Activated CD4-positive, alpha-beta T cell treated with anti-CD3 and anti-CD28 coated beads for 48 hours (primary cell): ENCODE results near the gene ALPI.

Experiments
- DNase-seq: peaks from one replicate; pipeline ENCODE4 v3.0.0-alpha.2; 2020

The ALPI gene

DNA sequence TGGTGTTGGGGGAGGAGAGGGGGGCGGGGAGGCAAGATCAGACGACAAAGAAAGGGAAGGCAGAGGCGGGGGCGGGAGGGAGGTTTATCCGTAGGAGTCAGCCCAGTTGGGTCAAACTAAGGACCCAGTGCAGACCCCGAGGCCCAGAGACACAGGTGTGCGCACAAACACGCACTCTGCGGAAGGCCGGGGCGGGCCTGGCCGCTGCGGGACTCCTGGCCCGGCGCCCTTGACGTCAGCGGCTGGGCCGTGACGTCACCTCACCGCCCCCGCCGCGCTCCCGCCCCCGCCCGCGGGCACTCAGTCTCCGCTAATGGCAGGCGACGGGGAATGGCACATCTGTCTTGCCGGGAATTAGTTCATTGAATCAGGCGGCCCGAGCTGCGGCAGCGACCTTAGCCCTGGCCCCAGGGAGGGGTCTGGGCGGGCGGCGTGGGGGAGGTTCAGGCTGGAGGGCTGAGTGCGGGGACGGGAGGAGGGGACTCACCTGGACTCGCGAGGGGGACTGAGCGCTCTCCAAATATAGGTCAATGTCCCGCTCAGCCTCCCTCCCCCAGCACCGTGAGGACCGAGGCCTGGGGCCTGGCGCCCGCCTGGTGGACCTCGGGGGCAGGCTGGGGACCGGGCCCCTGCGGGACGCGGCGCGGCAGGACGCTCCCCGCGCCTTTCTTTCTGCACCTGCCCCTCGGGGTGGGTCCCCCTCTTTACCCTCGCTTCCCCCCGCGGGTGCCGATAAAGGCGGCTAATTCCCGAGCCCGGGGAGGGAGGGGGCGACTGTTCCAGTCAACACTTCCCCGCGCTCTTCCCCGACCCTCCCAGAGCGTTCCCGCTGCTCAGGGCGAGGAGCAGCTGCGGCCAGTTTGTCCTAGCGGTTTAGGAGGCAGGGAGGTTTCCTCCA is 47.2 kb downstream of the ALPI start:
- peak; percentile 42 for DNase-seq

DNA sequence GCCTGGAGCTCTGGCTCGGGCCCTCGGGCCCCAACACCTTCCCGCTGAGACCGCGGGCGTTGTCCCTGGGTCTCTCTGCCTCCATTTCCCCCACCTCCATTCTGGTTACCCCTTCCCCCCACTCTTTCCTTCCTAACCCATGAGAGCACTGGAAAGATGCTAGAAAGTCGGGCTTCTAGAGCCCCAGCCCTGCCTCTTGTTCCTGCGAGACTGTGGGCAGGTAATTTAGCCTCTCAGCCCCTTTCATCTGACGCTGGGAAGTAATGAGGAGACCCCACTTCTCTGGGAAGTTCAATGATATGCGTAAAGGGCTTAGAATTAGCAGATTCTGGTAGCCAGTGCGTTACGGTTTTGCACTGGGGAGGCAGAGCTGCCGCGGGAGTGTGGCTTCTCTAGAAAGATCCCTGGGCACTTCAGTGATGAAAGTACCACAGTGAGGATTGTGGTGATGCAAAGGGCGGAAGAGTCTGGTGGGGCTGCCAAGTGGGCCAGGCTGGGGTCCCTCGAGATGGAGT is 47.9 kb downstream of the ALPI start:
- no peak for DNase-seq

DNA sequence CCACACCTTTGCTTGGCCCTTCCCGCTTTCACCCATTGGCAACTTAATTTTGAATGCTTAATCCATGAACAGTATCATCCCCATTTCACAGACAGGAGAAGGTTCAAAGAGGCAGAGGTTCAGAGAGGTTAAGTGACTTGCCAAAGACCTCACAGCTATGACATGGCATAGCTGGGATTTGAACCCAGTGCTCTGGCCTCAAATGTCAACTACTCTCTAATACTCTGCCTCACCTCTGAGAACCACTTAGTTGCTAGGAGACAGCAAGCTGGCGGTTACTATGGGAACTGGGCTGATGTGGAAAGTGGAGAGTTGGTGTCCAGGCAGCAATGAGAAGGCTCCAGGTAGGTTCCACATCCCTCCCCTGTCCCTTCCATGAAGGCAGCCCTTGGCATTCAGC is 48.5 kb downstream of the ALPI start:
- no peak for DNase-seq

DNA sequence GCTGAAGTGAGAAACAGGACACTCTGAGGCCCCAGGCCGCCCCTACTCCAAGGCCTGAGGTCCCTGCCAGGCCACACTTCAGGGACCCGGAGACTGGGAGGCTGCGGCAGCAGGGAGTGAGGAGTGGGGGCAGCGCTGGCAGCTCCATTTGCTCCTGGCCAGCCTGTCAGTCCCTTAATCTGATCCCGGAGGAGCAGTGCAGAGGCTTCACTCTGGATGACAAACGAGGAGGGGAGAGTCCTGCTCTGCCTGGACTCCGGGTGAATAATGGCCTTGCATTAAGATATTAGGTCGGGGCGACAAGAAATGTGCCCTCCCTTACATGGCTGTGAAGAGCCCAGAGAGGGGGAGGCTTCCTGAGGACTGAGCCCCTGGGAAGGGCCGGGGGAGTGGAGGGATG is 49.9 kb downstream of the ALPI start:
- DNase-seq: no peak

DNA sequence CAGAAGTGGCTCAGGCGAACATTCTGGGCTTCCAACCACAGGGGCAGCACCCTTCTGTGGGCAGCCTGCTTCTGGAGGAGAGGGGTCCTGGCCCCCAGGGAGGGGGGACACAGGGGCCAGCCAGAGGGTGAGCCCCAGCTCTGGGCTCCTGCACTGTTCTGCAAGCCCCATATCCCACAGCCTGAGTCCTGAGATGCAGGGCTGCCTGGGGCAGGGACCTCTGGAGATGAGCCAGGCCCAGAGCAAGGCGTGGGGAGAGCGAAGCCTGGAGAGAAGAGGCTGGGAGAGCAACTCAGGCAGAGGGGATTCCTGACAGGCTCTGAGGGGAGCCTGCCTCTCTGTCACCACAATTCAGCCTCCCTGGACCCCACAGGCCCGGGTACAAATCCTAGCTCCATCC is 50.8 kb downstream of the ALPI start:
- no peak for DNase-seq

DNA sequence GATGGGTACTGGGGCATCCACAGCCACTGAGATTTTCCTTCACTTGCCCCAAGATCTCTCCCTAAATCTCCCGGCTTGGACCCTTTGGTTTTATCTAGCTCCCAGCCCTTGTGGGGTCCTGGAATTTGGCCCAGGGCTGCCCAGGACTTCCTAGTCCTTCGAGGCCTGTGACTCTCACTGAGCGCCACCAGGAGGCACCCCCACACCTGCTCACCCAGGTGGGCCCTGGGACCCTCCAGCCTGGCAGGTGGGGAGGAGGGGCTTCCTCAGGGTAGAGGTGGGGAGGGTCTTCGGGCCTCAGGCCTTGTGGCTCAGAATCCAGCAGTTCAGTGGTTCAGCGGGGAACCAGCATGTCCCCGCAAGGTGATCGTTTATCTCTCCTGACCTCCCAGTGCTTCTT is 52.3 kb downstream of the ALPI start:
- DNase-seq: no peak
